ENCODE measurements around the gene RASGRF1. TPM values are rescaled to one million over a fixed set of nuclear protein-coding genes. Genes with fewer than 3 reads are reported as not detected.

The RASGRF1 gene
- total RNA-seq, 2 experiments from 2014 or later = not detected

GRCh38 chr15:78933187-78933822, 157.3 kb downstream of the RASGRF1 start:
- POLR2A ChIA-PET = no interaction called here
- H3K9me3 ChIP-seq (ENCODE audit: control insufficient read depth in 1 of 2, insufficient read depth in 1 of 2, low read length in 2 of 2) = no peaks in the 10 kb centered on the region
- peaks cover 10% of the 10 kb centered on the region for H3K4me1 Mint-ChIP-seq (ENCODE audit: low read depth)
- H3K4me3 Mint-ChIP-seq = no peak overlapping the region
- CTCF ChIA-PET = no interaction called here
- H3K27ac Mint-ChIP-seq = no peak overlapping the region
- peak in 1 of 14 experiments; percentile 20 for DNase-seq
- no peaks in the 10 kb centered on the region for H3K27me3 ChIP-seq (ENCODE audit: control insufficient read depth in 1 of 2, insufficient read depth in 2 of 2, low read length in 2 of 2)
- H3K4me1 ChIP-seq (ENCODE audit: insufficient read depth, low read length) = peaks cover 9% of the 10 kb centered on the region
- peaks cover 4% of the 10 kb centered on the region for H3K36me3 ChIP-seq (ENCODE audit: insufficient read depth, low read length)
- ATAC-seq (ENCODE audit: poor library complexity) = no peak
- no peak for TF ChIP-seq CTCF (IDR thresholded peaks at IDR 0.05)
- intact Hi-C loops (cut with DNase I, micrococcal nuclease) = no loop called here
- no peak overlapping the region for H3K4me3 ChIP-seq (ENCODE audit: low read length)
- H3K27ac ChIP-seq (ENCODE audit: low read depth in 1 of 2, low read length in 2 of 2) = no peak overlapping the region
- H3K36me3 Mint-ChIP-seq (ENCODE audit: low read depth) = no peaks in the 10 kb centered on the region
- H3K27me3 Mint-ChIP-seq = peaks cover 7% of the 10 kb centered on the region
- no peaks in the 10 kb centered on the region for H3K9me3 Mint-ChIP-seq

- Mint-ChIP-seq H3K27me3 (peaks cover 1% of the 10 kb centered on the region), H3K4me3 (no peak overlapping the region), H3K4me1 (ENCODE audit: low read depth) (peaks cover 2% of the 10 kb centered on the region), H3K9me3 (no peaks in the 10 kb centered on the region), H3K36me3 (ENCODE audit: low read depth) (no peaks in the 10 kb centered on the region), H3K27ac (no peak overlapping the region)
- CTCF ChIA-PET = no interaction called here
- no peak for TF ChIP-seq CTCF (IDR thresholded peaks at IDR 0.05)
- intact Hi-C loops (cut with DNase I, micrococcal nuclease) = no loop called here
- peaks cover 6% of the 10 kb centered on the region for H3K4me1 ChIP-seq (ENCODE audit: insufficient read depth, low read length)
- peaks cover 8% of the 10 kb centered on the region for H3K36me3 ChIP-seq (ENCODE audit: insufficient read depth, low read length)
- no peak overlapping the region for H3K27ac ChIP-seq (ENCODE audit: low read depth in 1 of 2, low read length in 2 of 2)
- no peak for ATAC-seq (ENCODE audit: poor library complexity)
- no peak for DNase-seq
- no peak overlapping the region for H3K4me3 ChIP-seq (ENCODE audit: low read length)
- no peaks in the 10 kb centered on the region for H3K9me3 ChIP-seq (ENCODE audit: control insufficient read depth in 1 of 2, insufficient read depth in 1 of 2, low read length in 2 of 2)
- POLR2A ChIA-PET = no interaction called here
- no peaks in the 10 kb centered on the region for H3K27me3 ChIP-seq (ENCODE audit: control insufficient read depth in 1 of 2, insufficient read depth in 2 of 2, low read length in 2 of 2)
Observed at GRCh38 chr15:78932258-78932808, 158.2 kb downstream of the RASGRF1 start.

GRCh38 chr15:78931439-78932257, 158.9 kb downstream of the RASGRF1 start:
- Histone ChIP-seq H3K27me3 (ENCODE audit: control insufficient read depth in 1 of 2, insufficient read depth in 2 of 2, low read length in 2 of 2) (no peaks in the 10 kb centered on the region), H3K27ac (ENCODE audit: low read depth in 1 of 2, low read length in 2 of 2) (no peak overlapping the region), H3K4me3 (ENCODE audit: low read length) (no peak overlapping the region), H3K4me1 (ENCODE audit: insufficient read depth, low read length) (no peaks in the 10 kb centered on the region), H3K36me3 (ENCODE audit: insufficient read depth, low read length) (peaks cover 14% of the 10 kb centered on the region), H3K9me3 (ENCODE audit: control insufficient read depth in 1 of 2, insufficient read depth in 1 of 2, low read length in 2 of 2) (no peaks in the 10 kb centered on the region)
- H3K4me1 Mint-ChIP-seq (ENCODE audit: low read depth) = no peaks in the 10 kb centered on the region
- intact Hi-C loops (cut with DNase I, micrococcal nuclease) = no loop called here
- peaks cover 5% of the 10 kb centered on the region for H3K36me3 Mint-ChIP-seq (ENCODE audit: low read depth)
- no peaks in the 10 kb centered on the region for H3K27me3 Mint-ChIP-seq
- peak in 1 of 14 experiments; percentile 17 for DNase-seq
- no peak for ATAC-seq (ENCODE audit: poor library complexity)
- H3K27ac Mint-ChIP-seq = no peak overlapping the region
- H3K4me3 Mint-ChIP-seq = no peak overlapping the region
- ChIA-PET POLR2A (interaction anchor here (0.5 kb wide), 1 partner anchor 469 kb away, joined by 3 read pairs; no protein-coding TSS in a partner anchor), CTCF (no interaction called here)
- no peak for TF ChIP-seq CTCF (IDR thresholded peaks at IDR 0.05)
- H3K9me3 Mint-ChIP-seq = no peaks in the 10 kb centered on the region
